WTC11 (cell line): ENCODE measurements around the gene BMP8B. TPM values are rescaled to one million over a fixed set of nuclear protein-coding genes. Genes with fewer than 3 reads are reported as not detected.

Experiments
- ATAC-seq: fragments of 200-7000 bp; cut with Tn5 transposase; 2 replicates; pipeline ENCODE4 v1.10.0; 2021; ENCODE audit warnings: mild to moderate bottlenecking, moderate library complexity
- CTCF ChIA-PET: fragments of 300-600 bp; sonication (Branson Sonifier 250); formaldehyde crosslinking; loops from one replicate; lab custom pipeline; 2021; ENCODE audit warnings: antibody characterized with exemption; lab: Charles Lee
- POLR2A ChIA-PET: fragments of 350-600 bp; sonication (Branson Sonifier 250); formaldehyde crosslinking; loops from one replicate; lab custom pipeline; 2021; ENCODE audit warnings: antibody characterized with exemption; lab: Charles Lee
- DNase-seq: peaks from one replicate; pipeline ENCODE4 v3.0.0; 2021; ENCODE audit warnings: low spot score
- H3K27ac Mint-ChIP-seq: 2 replicates; pipeline ENCODE4 v1.8.0; 2021; ENCODE audit warnings: mixed read lengths
- H3K27me3 Mint-ChIP-seq: 2 replicates; pipeline ENCODE4 v1.8.0; 2021; ENCODE audit warnings: low read depth, mild to moderate bottlenecking, moderate library complexity, mixed read lengths
- H3K36me3 Mint-ChIP-seq: 2 replicates; pipeline ENCODE4 v1.8.0; 2021; ENCODE audit warnings: mixed read lengths
- H3K4me1 Mint-ChIP-seq: 2 replicates; pipeline ENCODE4 v1.8.0; 2022; ENCODE audit warnings: mixed read lengths
- H3K4me3 Mint-ChIP-seq: 2 replicates; pipeline ENCODE4 v1.8.0; 2021; ENCODE audit warnings: mild to moderate bottlenecking, moderate library complexity, mixed read lengths
- H3K9me3 Mint-ChIP-seq: 2 replicates; pipeline ENCODE4 v1.8.0; 2021; ENCODE audit warnings: mixed read lengths
- ATF6 ChIP-seq: sonication (generic); formaldehyde crosslinking; IDR thresholded peaks from 2 replicates; pipeline ENCODE4 v1.8.1; 2023; ENCODE audit warnings: mild to moderate bottlenecking, missing genetic modification reagents
- CBFB ChIP-seq: sonication (generic); formaldehyde crosslinking; IDR thresholded peaks from 2 replicates; pipeline ENCODE4 v1.8.1; 2022; ENCODE audit warnings: mild to moderate bottlenecking, low read depth, missing genetic modification reagents
- CREM ChIP-seq: sonication (generic); formaldehyde crosslinking; IDR thresholded peaks from 2 replicates; pipeline ENCODE4 v1.8.1; 2022; ENCODE audit warnings: mild to moderate bottlenecking, missing genetic modification reagents, moderate library complexity
- KAT7 ChIP-seq: sonication (generic); formaldehyde crosslinking; IDR thresholded peaks from 2 replicates; pipeline ENCODE4 v1.8.1; 2023; ENCODE audit warnings: missing genetic modification reagents, mild to moderate bottlenecking, borderline replicate concordance
- MYBL2 ChIP-seq: sonication (generic); formaldehyde crosslinking; IDR thresholded peaks from 2 replicates; pipeline ENCODE4 v1.8.1; 2023; ENCODE audit warnings: mild to moderate bottlenecking, moderate library complexity, missing genetic modification reagents
- NFATC4 ChIP-seq: fragments of 250-450 bp; sonication (Bioruptor Pico); IDR thresholded peaks from 2 replicates; pipeline ENCODE4 v1.9.0; 2021; ENCODE audit warnings: mild to moderate bottlenecking
- NFYB ChIP-seq: sonication (generic); formaldehyde crosslinking; conservative IDR thresholded peaks from 2 replicates; pipeline ENCODE4 v1.8.0; 2022; ENCODE audit warnings: low read depth, missing genetic modification reagents
- NR1H2 ChIP-seq: sonication (generic); formaldehyde crosslinking; IDR thresholded peaks from 2 replicates; pipeline ENCODE4 v1.9.0; 2021; ENCODE audit warnings: mild to moderate bottlenecking, moderate library complexity, missing genetic modification reagents
- PRRX2 ChIP-seq: fragments of 250-450 bp; sonication (Bioruptor Pico); IDR thresholded peaks from 2 replicates; pipeline ENCODE4 v1.8.0; 2021; ENCODE audit warnings: mild to moderate bottlenecking
- USF1 ChIP-seq: sonication (generic); formaldehyde crosslinking; IDR thresholded peaks from 2 replicates; pipeline ENCODE4 v1.8.0; 2022; ENCODE audit warnings: mild to moderate bottlenecking, missing genetic modification reagents
- USF2 ChIP-seq: sonication (generic); formaldehyde crosslinking; IDR thresholded peaks from 2 replicates; pipeline ENCODE4 v1.8.1; 2023; ENCODE audit warnings: mild to moderate bottlenecking, missing genetic modification reagents, moderate library complexity
- ZBTB43 ChIP-seq: sonication (generic); formaldehyde crosslinking; IDR thresholded peaks from 2 replicates; pipeline ENCODE4 v1.8.1; 2023; ENCODE audit warnings: mild to moderate bottlenecking, missing genetic modification reagents
- ZNF138 ChIP-seq: sonication (generic); formaldehyde crosslinking; conservative IDR thresholded peaks from 2 replicates; pipeline ENCODE4 v1.8.1; 2022; ENCODE audit warnings: mild to moderate bottlenecking, moderate library complexity, missing genetic modification reagents
- ZNF396 ChIP-seq: fragments of 250-450 bp; sonication (Bioruptor Pico); IDR thresholded peaks from 2 replicates; pipeline ENCODE4 v1.8.0; 2021; ENCODE audit warnings: mild to moderate bottlenecking, moderate library complexity, borderline replicate concordance
- ZNF423 ChIP-seq: fragments of 250-450 bp; sonication (Bioruptor Pico); IDR thresholded peaks from 2 replicates; pipeline ENCODE4 v2.1.2; 2022; ENCODE audit warnings: mild to moderate bottlenecking, moderate library complexity
- ZNF425 ChIP-seq: fragments of 250-450 bp; sonication (Bioruptor Pico); conservative IDR thresholded peaks from 2 replicates; pipeline ENCODE4 v1.9.0; 2021; ENCODE audit warnings: mild to moderate bottlenecking
- ZSCAN18 ChIP-seq: fragments of 250-450 bp; sonication (Bioruptor Pico); IDR thresholded peaks from 2 replicates; pipeline ENCODE4 v2.1.2; 2022; ENCODE audit warnings: mild to moderate bottlenecking, moderate library complexity
- total RNA-seq: library from RNA; stranded (reverse); gene quantifications from 3 replicates; pipeline ENCODE4 v1.2.3, GENCODE V29; 2021
- TF ChIP-seq, protein P1 (sequence below): sonication (generic); formaldehyde crosslinking; IDR thresholded peaks from 2 replicates; pipeline ENCODE4 v1.8.1; 2022; ENCODE audit warnings: mild to moderate bottlenecking, missing genetic modification reagents, moderate library complexity, borderline replicate concordance
- TF ChIP-seq, protein P2 (sequence below): sonication (generic); formaldehyde crosslinking; conservative IDR thresholded peaks from 2 replicates; pipeline ENCODE4 v1.8.1; 2023; ENCODE audit warnings: mild to moderate bottlenecking, low read depth, missing genetic modification reagents, moderate library complexity
- TF ChIP-seq, protein P3 (sequence below): sonication (generic); formaldehyde crosslinking; IDR thresholded peaks from 2 replicates; pipeline ENCODE4 v1.8.1; 2022; ENCODE audit warnings: missing genetic modification reagents, borderline replicate concordance

The BMP8B gene
- total RNA-seq, 1 experiment from 2014 or later, result 0.74 TPM

DNA sequence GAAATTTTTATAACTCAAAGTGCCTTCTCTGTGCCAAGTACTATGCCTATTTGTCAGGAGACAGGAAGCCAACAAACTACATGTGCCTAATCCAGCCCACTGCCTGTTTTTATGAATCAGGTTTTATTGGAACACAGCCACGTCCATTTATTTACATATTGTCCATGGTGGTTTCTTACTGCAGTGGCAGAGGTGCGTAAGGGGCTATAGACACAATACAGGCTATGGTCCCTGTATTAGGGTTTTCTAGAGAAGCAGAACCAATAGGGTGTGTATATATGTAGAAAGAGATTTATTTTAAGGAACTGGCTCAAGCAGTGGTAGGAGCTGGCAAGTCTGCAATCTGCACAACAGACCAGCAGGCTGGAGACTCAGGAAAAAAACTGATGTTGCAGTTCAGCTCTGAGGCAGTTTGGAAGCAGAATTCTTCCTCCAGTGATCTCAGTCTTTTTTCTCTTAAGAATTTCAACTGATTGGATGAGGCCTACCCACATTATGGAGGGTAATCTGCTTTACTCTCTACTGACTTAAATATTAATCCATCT lies 34.6 kb downstream of the BMP8B start (continued):
- TF ChIP-seq ZBTB43 (CRISPR knock-in tag), result no peak

GRCh38 chr1:39753132-39754025 lies 35.3 kb downstream of the BMP8B start:
- no peak for ATAC-seq
- POLR2A ChIA-PET, result no interaction called here
- DNase-seq, result no peak
- H3K36me3 Mint-ChIP-seq, result peaks cover 63% of the 10 kb centered on the region
- H3K27ac Mint-ChIP-seq, result no peak overlapping the region
- no peaks in the 10 kb centered on the region for H3K27me3 Mint-ChIP-seq
- CTCF ChIA-PET, result no interaction called here
- H3K4me1 Mint-ChIP-seq, result no peaks in the 10 kb centered on the region
- H3K9me3 Mint-ChIP-seq, result no peaks in the 10 kb centered on the region
- H3K4me3 Mint-ChIP-seq, result no peak overlapping the region
- TF ChIP-seq ZNF423 (CRISPR knock-in tag) (no peak), ZNF396 (CRISPR knock-in tag) (no peak), USF2 (no peak), ZSCAN18 (CRISPR knock-in tag) (no peak), KAT7 (CRISPR knock-in tag) (no peak), PRRX2 (CRISPR knock-in tag) (no peak), ZNF138 (CRISPR knock-in tag) (no peak), ZNF425 (CRISPR knock-in tag) (no peak), CREM (CRISPR knock-in tag) (no peak), NR1H2 (CRISPR knock-in tag) (no peak), NFYB (CRISPR knock-in tag) (no peak), NFATC4 (CRISPR knock-in tag) (no peak), ATF6 (CRISPR knock-in tag) (no peak), MYBL2 (CRISPR knock-in tag) (no peak), USF1 (CRISPR knock-in tag) (no peak), CBFB (CRISPR knock-in tag) (no peak)
- TF ChIP-seq, protein P1, sequence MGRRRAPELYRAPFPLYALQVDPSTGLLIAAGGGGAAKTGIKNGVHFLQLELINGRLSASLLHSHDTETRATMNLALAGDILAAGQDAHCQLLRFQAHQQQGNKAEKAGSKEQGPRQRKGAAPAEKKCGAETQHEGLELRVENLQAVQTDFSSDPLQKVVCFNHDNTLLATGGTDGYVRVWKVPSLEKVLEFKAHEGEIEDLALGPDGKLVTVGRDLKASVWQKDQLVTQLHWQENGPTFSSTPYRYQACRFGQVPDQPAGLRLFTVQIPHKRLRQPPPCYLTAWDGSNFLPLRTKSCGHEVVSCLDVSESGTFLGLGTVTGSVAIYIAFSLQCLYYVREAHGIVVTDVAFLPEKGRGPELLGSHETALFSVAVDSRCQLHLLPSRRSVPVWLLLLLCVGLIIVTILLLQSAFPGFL (CRISPR knock-in tag), result no peak
- TF ChIP-seq, protein P2, sequence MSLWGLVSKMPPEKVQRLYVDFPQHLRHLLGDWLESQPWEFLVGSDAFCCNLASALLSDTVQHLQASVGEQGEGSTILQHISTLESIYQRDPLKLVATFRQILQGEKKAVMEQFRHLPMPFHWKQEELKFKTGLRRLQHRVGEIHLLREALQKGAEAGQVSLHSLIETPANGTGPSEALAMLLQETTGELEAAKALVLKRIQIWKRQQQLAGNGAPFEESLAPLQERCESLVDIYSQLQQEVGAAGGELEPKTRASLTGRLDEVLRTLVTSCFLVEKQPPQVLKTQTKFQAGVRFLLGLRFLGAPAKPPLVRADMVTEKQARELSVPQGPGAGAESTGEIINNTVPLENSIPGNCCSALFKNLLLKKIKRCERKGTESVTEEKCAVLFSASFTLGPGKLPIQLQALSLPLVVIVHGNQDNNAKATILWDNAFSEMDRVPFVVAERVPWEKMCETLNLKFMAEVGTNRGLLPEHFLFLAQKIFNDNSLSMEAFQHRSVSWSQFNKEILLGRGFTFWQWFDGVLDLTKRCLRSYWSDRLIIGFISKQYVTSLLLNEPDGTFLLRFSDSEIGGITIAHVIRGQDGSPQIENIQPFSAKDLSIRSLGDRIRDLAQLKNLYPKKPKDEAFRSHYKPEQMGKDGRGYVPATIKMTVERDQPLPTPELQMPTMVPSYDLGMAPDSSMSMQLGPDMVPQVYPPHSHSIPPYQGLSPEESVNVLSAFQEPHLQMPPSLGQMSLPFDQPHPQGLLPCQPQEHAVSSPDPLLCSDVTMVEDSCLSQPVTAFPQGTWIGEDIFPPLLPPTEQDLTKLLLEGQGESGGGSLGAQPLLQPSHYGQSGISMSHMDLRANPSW (CRISPR knock-in tag), result no peak
- TF ChIP-seq, protein P3, sequence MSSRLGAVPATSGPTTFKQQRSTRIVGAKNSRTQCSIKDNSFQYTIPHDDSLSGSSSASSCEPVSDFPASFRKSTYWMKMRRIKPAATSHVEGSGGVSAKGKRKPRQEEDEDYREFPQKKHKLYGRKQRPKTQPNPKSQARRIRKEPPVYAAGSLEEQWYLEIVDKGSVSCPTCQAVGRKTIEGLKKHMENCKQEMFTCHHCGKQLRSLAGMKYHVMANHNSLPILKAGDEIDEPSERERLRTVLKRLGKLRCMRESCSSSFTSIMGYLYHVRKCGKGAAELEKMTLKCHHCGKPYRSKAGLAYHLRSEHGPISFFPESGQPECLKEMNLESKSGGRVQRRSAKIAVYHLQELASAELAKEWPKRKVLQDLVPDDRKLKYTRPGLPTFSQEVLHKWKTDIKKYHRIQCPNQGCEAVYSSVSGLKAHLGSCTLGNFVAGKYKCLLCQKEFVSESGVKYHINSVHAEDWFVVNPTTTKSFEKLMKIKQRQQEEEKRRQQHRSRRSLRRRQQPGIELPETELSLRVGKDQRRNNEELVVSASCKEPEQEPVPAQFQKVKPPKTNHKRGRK, result no peak
